GM12892 (cell line): ENCODE results near the gene CEP120.

ENCODE experiments used
- POLR2A ChIP-seq: IDR thresholded peaks from 2 replicates; pipeline ENCODE4 v1.6.1; 2011; ENCODE audit warnings: low read depth, low read length, control low read depth
- POLR2AphosphoS5 ChIP-seq: IDR thresholded peaks from 2 replicates; pipeline ENCODE4 v1.6.1; 2011; ENCODE audit warnings: low read depth, low read length, control low read depth
- TAF1 ChIP-seq: IDR thresholded peaks from 2 replicates; pipeline ENCODE4 v1.6.1; 2011; ENCODE audit warnings: low read depth, mild to moderate bottlenecking, control low read depth, low read length, borderline replicate concordance

DNA sequence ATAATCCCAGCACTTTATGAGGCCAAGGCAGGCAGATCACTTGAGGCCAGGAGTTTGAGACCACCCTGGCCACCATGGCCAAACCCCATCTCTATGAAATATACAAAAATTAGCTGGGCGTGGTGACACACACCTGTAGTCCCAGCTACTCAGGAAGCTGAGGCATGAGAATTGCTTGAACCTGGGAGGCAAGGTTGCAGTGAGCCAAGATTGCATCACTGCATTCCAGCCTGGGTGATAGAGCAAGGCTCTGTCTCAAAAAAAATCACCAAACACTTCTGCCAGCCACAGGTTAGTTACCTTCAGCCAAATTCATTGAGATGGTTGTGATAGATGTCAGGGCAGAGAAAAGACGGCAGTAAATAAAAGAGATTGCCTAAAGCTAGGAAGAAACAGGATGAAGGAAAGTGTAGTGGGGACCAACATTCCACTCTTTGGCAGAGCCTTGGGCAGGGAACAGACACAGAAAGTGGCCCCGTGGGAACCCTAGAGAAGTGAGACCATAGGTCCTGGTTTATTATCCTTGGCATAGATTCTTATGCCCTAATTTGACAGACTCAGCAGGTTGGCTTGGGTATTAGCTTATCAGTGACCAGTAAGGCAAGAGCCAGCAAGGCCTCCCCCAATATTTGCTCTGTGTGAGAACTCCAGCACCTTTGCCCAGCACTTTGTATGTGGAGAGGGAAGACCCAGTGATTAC lies 5.5 kb upstream of the CEP120 start:
- TF ChIP-seq POLR2A (no peak), TAF1 (no peak), POLR2AphosphoS5 (no peak)
